ENCODE results near the gene GHRL. TPM values are rescaled to one million over a fixed set of nuclear protein-coding genes. Genes with fewer than 3 reads are reported as not detected.
"Not testable (repeated sequence)": the region's sequence is repeated elsewhere in the genome, so short reads cannot be mapped to it uniquely, and the experiment has no call there.

The GHRL gene
- total RNA-seq, 2 donors from 2014 or later: 1.0 to 1.2 TPM

DNA sequence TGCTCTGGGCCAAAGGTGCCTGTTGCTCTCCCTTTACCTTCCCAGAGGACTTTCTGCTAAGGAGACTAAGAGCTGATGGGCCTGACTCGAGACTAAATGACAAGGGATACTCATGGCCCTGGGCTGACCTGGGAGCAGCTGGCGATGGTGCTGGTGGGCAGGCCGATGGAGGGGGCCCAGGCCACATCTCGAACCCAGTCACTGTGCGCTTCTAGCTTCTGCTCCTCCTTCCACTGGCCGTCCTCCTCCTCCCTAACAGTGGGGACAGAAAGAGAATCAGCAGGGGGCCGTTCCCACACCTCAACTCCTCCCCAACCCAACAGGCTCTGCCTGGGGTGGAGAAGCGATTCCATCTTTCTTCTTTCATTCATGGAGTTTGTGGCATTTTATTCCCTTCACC is 12.2 kb upstream of the GHRL start:
- no peak for DNase-seq (ENCODE audit: low spot score)
- intact Hi-C loops (cut with DNase I): no loop called here

- DNase-seq (ENCODE audit: low spot score): no peak
- intact Hi-C loops (cut with DNase I): no loop called here
These were observed 11.0 kb upstream of the GHRL start for GRCh38 chr3:10303785-10304184.

DNA sequence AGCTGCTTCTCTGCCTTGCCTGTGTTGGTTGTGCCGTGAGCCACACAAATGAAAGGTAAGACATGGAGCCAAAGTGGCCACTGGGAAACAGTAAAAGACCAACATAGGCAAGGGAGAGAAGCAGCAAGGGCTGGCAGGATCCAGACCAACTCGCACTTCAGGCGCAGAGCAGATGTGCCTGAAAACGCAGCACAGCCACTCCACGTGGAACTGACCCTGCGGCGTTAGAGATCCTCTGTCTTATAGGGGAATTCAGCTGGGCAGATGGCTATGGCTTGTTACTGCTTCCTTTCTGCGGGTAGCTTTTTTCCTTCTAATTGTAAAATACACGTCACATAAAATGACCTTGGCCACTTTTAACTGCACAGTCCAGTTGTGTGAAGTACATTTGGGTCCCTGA is 10.4 kb upstream of the GHRL start:
- intact Hi-C loops (cut with DNase I): no loop called here
- no peak for DNase-seq (ENCODE audit: low spot score)

DNA sequence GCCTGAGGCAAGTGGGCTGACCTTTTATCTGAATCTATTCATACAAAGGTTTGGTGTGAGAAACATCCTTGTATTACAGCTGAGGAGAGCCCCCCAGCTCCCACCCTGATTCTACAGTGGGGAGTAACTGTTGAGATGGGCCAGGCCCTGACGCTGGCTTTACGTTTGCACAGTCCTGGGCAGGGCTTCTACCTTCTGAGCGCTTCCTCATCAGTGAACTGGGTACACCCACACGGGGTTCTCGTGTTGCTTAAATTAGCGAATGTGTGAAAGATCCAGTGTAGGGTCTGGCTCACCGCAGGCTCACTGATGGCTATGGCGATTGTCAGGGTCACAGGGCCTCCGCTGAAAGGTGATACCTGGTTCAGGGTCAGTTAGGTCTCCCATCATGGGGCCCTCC is 7.3 kb upstream of the GHRL start:
- no peak for DNase-seq (ENCODE audit: low spot score)
- intact Hi-C loops (cut with DNase I): no loop called here

- intact Hi-C loops (cut with DNase I): no loop called here
- no peak for DNase-seq (ENCODE audit: low spot score)
These were observed 6.9 kb upstream of the GHRL start for GRCh38 chr3:10299679-10300078.

- intact Hi-C loops (cut with DNase I): no loop called here
- DNase-seq (ENCODE audit: low spot score): no peak
These were observed 6.4 kb upstream of the GHRL start for GRCh38 chr3:10299175-10299574.

DNA sequence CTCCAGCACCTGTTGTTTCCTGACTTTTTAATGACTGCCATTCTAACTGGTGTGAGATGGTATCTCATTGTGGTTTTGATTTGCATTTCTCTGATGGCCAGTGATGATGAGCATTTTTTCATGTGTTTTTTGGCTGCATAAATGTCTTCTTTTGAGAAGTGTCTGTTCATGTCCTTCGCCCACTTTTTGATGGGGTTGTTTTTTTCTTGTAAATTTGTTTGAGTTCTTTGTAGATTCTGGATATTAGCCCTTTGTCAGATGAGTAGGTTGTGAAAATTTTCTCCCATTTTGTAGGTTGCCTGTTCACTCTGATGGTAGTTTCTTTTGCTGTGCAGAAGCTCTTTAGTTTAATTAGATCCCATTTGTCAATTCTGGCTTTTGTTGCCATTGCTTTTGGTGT is 5.3 kb upstream of the GHRL start:
- intact Hi-C loops (cut with DNase I); DNase-seq (ENCODE audit: low spot score): not testable (repeated sequence)

DNA sequence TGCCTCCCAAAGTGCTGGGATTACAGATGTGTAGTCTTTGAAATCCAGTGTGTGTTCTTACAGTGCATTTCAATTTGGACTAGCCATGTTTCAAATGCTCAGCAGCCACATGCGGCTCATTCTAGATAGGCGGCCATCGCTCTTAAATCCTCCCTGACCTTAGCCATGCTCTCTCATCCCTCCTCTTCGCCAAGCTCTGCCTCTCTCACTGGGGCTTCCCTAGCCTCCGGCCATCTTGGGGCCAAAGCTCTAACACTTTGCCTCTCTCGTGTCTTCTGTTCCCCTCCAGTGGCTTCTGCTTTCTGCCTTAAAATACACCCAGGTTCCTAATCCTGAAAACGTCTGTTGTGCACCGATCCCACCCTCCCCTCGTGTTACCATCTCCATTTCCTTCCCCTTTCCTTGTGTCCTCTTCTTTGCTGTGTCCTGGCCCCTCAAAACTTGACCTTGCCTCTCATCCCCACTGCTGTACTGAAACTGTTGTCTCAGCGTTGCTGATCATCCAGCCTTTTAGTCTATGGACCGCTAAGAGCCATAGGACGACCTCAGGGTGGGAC is 1.4 kb upstream of the GHRL start:
- DNase-seq (ENCODE audit: low spot score): no peak
- intact Hi-C loops (cut with DNase I): no loop called here

GRCh38 chr3:10291641-10292040 is 1.1 kb downstream of the GHRL start:
- no peak for DNase-seq (ENCODE audit: low spot score)
- intact Hi-C loops (cut with DNase I): no loop called here

DNA sequence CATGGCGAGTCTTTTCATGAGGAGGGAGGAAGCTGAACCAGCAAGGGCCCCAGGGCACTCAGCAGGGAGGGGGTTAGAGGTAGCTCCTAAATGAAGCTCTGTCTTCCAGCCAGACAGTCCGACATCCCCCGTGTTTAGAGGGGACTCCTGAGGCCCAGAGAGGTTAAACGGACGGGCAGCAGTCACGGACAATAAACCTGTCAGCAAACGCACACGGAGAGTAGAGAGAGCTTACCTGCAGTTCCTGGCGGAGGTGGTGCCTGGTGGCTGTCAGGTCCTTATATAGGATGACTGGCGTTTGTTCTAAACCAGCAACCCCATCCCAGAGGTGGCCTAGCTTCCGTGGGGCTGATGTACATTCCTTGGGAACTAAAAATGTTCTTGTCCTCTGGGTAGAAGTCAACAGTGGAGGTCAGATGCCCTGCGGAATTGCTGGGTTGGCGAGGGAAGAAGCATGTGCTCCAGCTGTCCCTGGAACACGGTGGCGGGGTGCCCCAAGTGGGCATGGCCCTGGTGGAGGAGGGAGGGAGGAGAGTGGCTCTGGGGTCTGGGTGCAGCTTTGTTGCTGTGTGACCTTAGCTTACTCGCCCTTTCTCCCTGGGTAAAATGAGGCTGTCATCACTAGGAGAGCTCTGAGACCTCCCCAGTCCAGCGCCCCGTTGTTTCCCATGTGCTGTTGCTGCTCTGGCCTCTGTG is 2.1 kb downstream of the GHRL start:
- no peak for DNase-seq (ENCODE audit: low spot score)
- intact Hi-C loops (cut with DNase I): no loop called here

GRCh38 chr3:10289787-10290355 is 2.9 kb downstream of the GHRL start:
- intact Hi-C loops (cut with DNase I): no loop called here
- no peak for DNase-seq (ENCODE audit: low spot score)

DNA sequence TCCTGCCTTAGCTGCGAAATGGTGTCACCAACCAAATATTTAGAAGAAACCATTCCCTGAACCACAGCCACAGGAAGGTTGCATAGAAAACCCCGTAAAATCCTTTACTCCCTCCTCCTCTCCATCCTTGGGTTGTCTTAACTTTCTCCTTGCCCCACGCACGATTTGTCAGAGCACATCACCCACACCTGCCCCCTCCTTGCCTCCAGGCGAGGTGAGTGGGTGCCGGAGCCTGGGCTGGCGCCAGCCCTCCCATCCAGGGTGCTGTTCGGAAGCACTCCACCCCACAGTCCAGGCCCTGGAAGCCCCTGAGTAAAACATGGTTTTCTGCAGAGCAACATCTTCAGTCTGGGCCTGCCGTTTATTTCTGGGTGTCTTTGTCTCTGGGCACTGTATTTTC is 3.7 kb downstream of the GHRL start:
- intact Hi-C loops (cut with DNase I): no loop called here
- DNase-seq (ENCODE audit: low spot score): no peak

DNA sequence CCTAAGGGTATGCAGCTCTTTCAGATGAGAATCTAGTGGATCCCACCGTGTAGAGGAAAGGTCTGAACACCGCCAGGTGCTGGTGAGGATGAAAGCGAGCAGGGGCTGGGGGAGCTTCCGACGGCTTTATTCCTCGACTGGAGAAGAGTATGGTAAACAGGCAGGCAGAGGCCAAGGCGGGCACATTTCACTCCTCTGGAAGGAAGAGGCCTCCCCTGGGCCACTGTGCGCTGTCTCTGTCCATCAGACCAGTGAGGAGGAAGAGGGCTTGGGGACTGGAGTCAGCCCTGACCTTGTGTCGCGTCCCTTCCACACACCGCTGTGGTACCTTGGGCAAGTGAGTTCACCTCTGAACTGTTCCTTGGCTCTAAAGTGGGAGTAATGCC is 4.2 kb downstream of the GHRL start:
- DNase-seq (ENCODE audit: low spot score): no peak
- intact Hi-C loops (cut with DNase I): no loop called here

DNA sequence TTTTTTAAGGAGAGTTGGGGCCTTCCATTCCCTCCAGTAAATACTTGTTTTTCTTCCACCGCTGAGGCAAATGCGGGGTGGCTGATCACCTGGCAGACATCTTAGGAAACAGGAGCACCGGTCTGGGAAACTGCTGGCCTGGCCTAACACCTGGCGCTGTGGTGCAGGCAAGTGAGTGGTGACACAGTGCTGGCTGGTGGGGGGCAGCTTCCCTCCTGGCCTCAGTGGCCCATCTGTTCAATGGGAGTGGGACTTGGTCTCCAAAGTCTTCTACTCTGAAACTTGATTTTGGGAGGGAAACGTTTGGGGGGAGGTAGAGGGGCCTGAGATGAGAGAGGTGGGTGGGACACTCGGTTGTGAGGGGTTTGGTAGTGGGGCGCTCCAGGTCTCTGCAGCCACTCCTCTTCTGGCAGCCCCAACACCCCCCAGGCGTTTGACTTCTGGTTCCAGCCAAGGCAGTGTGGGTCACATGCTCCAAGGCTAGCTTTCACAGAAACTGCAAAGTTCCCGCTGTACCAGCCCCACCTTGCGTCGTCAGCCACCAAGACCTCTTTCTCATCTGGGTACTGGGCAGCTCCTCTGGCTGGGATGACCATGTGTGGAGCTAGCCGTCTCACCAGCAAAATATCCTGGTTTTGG is 4.7 kb downstream of the GHRL start:
- intact Hi-C loops (cut with DNase I): no loop called here
- DNase-seq (ENCODE audit: low spot score): peak; percentile 62

DNA sequence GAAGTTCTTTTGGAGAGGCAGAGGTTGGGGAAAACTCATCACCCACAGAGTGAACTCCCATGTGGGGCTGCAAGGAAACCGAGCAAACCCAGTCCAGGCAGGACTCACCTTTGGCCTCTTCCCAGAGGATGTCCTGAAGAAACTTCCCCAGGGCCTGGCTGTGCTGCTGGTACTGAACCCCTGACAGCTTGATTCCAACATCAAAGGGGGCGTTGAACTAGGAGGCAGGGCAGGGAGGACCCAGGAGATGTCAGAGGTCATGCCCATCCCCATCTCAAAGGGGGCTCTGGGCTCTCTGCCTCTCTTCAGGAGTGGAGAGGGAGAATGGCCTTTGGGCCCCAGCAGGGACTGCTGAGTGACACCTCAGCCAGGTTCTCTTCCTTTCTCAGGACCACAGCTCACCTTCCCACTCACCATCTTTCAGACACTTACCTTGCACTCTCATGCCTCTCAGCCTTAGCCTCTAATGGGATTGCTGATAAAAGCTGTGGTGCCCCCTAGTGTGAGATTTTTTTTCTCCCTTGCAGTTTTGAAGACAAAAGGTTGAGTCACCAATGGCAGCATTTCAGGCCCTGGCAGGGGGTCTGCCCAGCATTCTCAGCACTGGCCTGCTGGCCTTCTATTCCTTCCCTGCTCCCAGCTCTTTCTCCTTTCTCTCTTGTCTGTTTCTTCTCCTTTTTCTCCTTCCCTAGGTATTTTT is 6.0 kb downstream of the GHRL start:
- DNase-seq (ENCODE audit: low spot score): peak; percentile 85
- intact Hi-C loops (cut with DNase I): no loop called here

DNA sequence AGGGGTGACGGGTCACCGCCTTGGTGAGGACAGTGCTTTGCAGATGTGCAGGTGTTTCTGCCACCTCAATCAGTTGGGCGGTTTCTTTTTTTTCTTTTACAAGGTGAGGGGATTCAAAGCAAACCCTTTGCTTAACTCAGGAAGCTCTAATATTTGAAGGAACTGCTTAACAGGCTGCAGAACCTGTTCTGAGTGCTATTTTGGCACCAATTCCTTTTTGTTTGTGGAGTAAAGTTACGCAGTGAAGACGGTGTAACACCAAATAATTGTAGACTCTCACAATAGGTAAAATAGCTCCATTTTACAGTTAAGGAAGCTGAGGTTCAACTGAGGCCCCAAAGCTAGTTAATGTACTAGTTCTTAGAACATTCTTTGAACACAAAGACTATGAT is 6.6 kb downstream of the GHRL start:
- no peak for DNase-seq (ENCODE audit: low spot score)
- intact Hi-C loops (cut with DNase I): no loop called here

DNA sequence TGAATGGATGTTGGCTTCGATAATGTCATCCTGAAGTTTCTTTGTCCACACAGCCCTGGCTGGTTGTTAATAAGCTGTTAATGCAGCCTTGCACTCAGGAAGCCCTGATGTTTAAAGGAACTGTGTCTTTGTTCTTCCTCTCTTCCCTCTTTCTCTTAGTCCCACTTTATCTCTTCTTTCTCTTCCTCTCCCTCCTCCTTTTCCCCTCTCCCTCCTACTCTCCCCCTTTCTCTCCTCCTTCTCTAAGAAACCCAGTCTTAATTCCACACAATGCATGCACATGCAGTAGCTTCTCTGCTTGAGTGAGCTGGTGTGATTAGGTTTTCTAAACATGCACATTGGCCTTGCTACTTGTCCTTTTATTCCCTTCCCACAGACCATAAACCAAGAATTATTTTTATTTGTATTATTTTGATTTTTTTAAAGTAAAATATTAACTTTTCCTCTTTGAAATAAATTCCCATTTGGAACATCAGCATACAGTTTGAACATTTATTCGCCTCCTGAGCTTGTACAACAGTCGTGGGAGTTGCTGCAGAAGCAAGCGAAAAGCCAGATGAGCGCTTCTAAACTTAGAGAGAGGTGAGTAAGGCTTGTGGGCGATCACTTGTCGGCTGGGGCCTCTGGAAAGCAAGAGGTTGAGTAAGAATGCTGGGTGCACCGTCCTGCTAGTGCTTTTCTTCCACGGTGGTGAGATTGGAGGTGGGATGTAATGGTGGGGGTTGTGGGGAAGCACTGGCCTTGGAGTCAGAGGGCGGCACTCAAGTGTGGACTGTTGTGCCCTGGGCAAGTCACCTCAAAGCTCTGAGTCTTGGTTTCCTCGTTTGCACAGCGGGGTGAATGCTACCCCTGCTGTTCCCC is 7.2 kb downstream of the GHRL start:
- no peak for DNase-seq (ENCODE audit: low spot score)
- intact Hi-C loops (cut with DNase I): no loop called here

DNA sequence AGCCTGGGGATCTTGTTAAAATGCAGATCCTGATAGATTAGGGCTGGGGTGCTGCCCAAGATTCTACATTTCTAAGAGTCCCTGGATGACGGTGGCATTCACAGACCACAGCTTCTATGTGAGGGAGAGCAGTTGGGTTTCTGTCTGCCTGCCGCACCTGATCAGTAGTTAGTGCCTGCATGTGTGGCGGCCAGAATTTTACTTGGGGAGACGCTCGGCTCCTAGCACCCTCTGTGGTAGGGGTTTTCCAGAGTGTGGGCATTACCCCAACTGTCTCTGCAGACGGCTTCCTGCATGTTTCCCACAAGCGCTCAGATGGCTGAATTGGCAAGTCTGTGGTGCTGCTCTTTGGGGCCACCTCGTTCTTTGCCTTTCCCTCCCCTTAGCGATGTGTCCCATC is 8.3 kb downstream of the GHRL start:
- intact Hi-C loops (cut with DNase I): no loop called here
- DNase-seq (ENCODE audit: low spot score): no peak

- no peak for DNase-seq (ENCODE audit: low spot score)
- intact Hi-C loops (cut with DNase I): no loop called here
These were observed 9.1 kb downstream of the GHRL start for GRCh38 chr3:10283638-10284037.
